ENCODE results near the gene BBS9. TPM values are rescaled to one million over a fixed set of nuclear protein-coding genes. Genes with fewer than 3 reads are reported as not detected.

BBS9 gene
- total and polyA plus RNA-seq, 12 donors: 4.1 to 44.0 (median 10.0) TPM

DNA sequence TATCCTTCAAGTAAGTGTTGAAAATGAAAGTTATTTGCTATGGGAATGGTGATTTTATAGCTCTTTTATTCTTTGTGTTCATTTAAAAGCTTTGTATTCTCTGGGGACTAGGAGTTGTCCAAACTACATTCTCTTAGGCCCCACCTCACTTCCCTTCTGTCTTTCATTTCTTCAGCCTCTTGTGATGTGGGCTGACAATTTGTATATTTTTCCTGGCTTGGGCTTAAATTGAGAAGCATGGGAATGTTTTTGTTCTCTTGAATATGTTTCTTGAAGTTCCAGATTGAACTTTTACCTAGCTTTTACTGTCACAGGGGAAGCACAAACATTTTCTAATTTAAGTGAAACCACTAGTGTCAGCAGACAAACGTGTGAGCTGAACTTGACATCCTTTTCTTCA, 27.9 kb downstream of the BBS9 start:
- Histone ChIP-seq H3K9me3 (peaks cover 0 to 5% (median 0%) of the 10 kb centered on the region in 11 donors), H3K4me3 (no peak overlapping the region), H3K27me3 (no peaks in the 10 kb centered on the region), H3K36me3 (peaks cover 0 to 24% (median 0%) of the 10 kb centered on the region in 9 donors), H3K27ac (peak overlapping the region in 7 of 10 donors; percentile 8 to 73 (median 33)), H3K4me1 (peaks cover 0 to 22% (median 13%) of the 10 kb centered on the region in 9 donors)
- ATAC-seq (peak in 5 of 8 donors; percentile 42 to 73 (median 52)), DNase-seq (no peak)
- TF ChIP-seq, protein P1, sequence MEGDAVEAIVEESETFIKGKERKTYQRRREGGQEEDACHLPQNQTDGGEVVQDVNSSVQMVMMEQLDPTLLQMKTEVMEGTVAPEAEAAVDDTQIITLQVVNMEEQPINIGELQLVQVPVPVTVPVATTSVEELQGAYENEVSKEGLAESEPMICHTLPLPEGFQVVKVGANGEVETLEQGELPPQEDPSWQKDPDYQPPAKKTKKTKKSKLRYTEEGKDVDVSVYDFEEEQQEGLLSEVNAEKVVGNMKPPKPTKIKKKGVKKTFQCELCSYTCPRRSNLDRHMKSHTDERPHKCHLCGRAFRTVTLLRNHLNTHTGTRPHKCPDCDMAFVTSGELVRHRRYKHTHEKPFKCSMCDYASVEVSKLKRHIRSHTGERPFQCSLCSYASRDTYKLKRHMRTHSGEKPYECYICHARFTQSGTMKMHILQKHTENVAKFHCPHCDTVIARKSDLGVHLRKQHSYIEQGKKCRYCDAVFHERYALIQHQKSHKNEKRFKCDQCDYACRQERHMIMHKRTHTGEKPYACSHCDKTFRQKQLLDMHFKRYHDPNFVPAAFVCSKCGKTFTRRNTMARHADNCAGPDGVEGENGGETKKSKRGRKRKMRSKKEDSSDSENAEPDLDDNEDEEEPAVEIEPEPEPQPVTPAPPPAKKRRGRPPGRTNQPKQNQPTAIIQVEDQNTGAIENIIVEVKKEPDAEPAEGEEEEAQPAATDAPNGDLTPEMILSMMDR (IDR thresholded peaks at IDR 0.05): no peak
- intact Hi-C loops (cut with DNase I): no loop called here
- WGBS, 2 donors: 15 to 32% methylated on average over 1 of the region's 1 CpG

DNA sequence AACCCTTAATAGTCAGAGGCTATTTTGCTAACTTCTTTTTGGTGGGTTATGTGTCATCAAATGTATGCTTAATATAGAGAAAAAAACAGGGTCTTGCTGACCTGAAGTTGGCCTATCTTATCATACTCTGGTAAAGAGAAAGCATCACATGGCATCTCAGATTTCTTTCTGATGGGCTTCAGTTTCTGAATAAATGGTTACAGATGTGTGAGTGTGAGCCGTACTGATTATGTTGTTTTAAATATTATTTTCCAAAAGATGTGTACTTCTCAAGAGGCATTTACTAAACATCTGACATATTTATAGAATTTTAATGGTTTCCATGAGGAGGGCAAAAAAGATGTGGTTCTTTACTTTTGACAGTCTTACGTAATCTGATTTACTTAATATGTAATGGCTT, 28.4 kb downstream of the BBS9 start:
- H3K4me3 ChIP-seq: no peak overlapping the region
- intact Hi-C loops (cut with DNase I): no loop called here

DNA sequence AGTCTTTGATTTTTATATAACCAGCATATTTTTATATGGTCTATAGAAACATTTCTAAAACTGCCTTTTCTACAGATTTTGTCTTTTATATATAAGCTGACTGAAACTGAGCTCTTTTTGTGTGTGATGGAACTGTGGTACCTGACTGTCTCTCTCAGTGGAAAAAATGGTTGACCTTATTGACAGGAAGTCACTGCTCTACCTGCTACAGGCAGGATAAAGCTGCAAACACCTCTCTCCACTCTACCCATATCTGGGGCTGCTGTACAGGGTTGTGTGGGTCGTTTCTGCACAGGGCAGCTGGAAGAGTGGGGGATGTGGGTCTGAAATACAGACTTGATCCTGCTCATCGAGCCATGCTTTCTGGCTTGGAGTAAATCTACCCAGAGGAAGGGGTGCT, 48.5 kb downstream of the BBS9 start:
- no peaks in the 10 kb centered on the region for H3K27me3 ChIP-seq
- H3K27ac ChIP-seq: no peak overlapping the region
- WGBS, 2 donors: 70 to 71% methylated on average over 2 of the region's 2 CpGs
- ATAC-seq (no peak), DNase-seq (no peak)
- intact Hi-C loops (cut with DNase I): no loop called here
- no peak overlapping the region for H3K4me3 ChIP-seq
- peaks cover 0 to 27% (median 0%) of the 10 kb centered on the region in 9 donors for H3K36me3 ChIP-seq
- H3K9me3 ChIP-seq: peaks cover 0 to 28% (median 0%) of the 10 kb centered on the region in 11 donors
- peaks cover 0 to under 1% (median 0%) of the 10 kb centered on the region in 9 donors for H3K4me1 ChIP-seq
- TF ChIP-seq, protein P1 (IDR thresholded peaks at IDR 0.05): no peak

More for the DNA sequence above, 28.4 kb downstream of the BBS9 start:
- Histone ChIP-seq H3K27ac (peak overlapping the region in 7 of 10 donors; percentile 8 to 73 (median 33)), H3K4me1 (peaks cover 0 to 22% (median 13%) of the 10 kb centered on the region in 9 donors), H3K27me3 (no peaks in the 10 kb centered on the region), H3K36me3 (peaks cover 0 to 24% (median 0%) of the 10 kb centered on the region in 9 donors), H3K9me3 (peaks cover 0 to 5% (median 0%) of the 10 kb centered on the region in 11 donors)
- 47 to 49% methylated on average over 2 of the region's 2 CpGs for WGBS, 2 donors
- TF ChIP-seq, protein P1 (IDR thresholded peaks at IDR 0.05): no peak
- DNase-seq (no peak), ATAC-seq (no peak)

DNA sequence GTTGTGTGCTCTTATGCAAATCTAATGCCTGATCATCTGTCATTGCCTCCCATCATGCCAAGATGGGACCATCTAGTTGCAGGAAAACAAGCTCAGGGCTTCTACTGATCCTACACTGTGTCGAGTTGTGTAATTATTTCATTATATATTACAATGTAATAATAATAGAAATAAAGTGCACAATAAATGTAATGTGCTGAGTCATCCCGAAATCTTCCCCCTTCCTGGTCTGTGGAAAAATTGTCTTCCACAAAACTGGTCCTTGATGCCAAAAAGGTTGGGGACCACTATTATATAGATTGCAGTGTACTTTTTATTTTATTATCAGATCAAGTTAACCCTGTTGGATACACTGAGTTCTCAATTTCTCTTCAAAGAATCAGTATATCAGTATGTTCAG, 50.2 kb downstream of the BBS9 start:
- 95 to 97% methylated on average over 2 of the region's 2 CpGs for WGBS, 2 donors
- H3K9me3 ChIP-seq: peaks cover 0 to 14% (median 0%) of the 10 kb centered on the region in 11 donors
- intact Hi-C loops (cut with DNase I): no loop called here
- H3K36me3 ChIP-seq: peaks cover 0 to 27% (median 0%) of the 10 kb centered on the region in 9 donors
- ATAC-seq (no peak), DNase-seq (no peak)
- H3K27ac ChIP-seq: no peak overlapping the region
- TF ChIP-seq, protein P1 (IDR thresholded peaks at IDR 0.05): no peak
- no peak overlapping the region for H3K4me3 ChIP-seq
- H3K4me1 ChIP-seq: peaks cover 0 to 7% (median 0%) of the 10 kb centered on the region in 9 donors
- H3K27me3 ChIP-seq: no peaks in the 10 kb centered on the region

Data from heart right ventricle (tissue), 16 donors.